Upper lobe of left lung (tissue), 4 donors: Measurements from ENCODE around the gene DGCR2.

Experiments used
- EP300 ChIP-seq, 4 donors: sonication (generic); formaldehyde crosslinking; IDR thresholded peaks; one replicate each; pipeline ENCODE4 v1.5.1; 2017; ENCODE audit warnings: antibody characterized with exemption in 4 of 4, control low read depth in 2 of 4
- POLR2A ChIP-seq, 4 donors: fragments of 450-650 bp; IDR thresholded peaks; one replicate each; pipeline ENCODE4 v1.5.1; 2016 to 2017; ENCODE audit warnings: antibody characterized with exemption in 4 of 4, mild to moderate bottlenecking in 2 of 4

- TF ChIP-seq POLR2A (IDR thresholded peaks at IDR 0.05): no peak
- no peak for TF ChIP-seq EP300 (IDR thresholded peaks at IDR 0.05)
These were observed 70.7 kb downstream of the DGCR2 start for GRCh38 chr22:19051381-19052072.
